Gastrocnemius medialis (tissue), 4 donors: Measurements from ENCODE around the gene SH2B3.

Experiments
- POLR2A ChIP-seq, 2 donors: fragments of 450-650 bp; IDR thresholded peaks; one replicate each; pipeline ENCODE4 v1.6.1; 2017; ENCODE audit warnings: antibody characterized with exemption in 2 of 2, mild to moderate bottlenecking in 2 of 2, moderate library complexity in 2 of 2
- TF ChIP-seq, protein P1 (sequence below), 5 experiments: fragments of 450-650 bp in 3 of 5; fragments of 200-600 bp in 2 of 5; sonication (generic) in 2 of 5; IDR thresholded peaks in 4 of 5; conservative IDR thresholded peaks in 1 of 5; 1 replicate in 4 of 5; 2 replicates in 1 of 5; pipeline ENCODE4 v1.5.1; 2016 to 2019; ENCODE audit warnings: antibody characterized with exemption in 5 of 5, mild to moderate bottlenecking in 3 of 5, moderate library complexity in 3 of 5

- TF ChIP-seq, protein P1, sequence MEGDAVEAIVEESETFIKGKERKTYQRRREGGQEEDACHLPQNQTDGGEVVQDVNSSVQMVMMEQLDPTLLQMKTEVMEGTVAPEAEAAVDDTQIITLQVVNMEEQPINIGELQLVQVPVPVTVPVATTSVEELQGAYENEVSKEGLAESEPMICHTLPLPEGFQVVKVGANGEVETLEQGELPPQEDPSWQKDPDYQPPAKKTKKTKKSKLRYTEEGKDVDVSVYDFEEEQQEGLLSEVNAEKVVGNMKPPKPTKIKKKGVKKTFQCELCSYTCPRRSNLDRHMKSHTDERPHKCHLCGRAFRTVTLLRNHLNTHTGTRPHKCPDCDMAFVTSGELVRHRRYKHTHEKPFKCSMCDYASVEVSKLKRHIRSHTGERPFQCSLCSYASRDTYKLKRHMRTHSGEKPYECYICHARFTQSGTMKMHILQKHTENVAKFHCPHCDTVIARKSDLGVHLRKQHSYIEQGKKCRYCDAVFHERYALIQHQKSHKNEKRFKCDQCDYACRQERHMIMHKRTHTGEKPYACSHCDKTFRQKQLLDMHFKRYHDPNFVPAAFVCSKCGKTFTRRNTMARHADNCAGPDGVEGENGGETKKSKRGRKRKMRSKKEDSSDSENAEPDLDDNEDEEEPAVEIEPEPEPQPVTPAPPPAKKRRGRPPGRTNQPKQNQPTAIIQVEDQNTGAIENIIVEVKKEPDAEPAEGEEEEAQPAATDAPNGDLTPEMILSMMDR (IDR thresholded peaks at IDR 0.05 in 4 of 5, conservative IDR thresholded peaks at IDR 0.05 in 1 of 5): peak; percentile 27 to 70 (median 62)
- no peak for TF ChIP-seq POLR2A (IDR thresholded peaks at IDR 0.05)
Observed at GRCh38 chr12:111405149-111405858, 419 bp upstream of the SH2B3 start.
